GM18498 (cell line): ENCODE results near the gene CDH11.

Source experiments
- ATAC-seq: cut with Tn5 transposase; IDR thresholded peaks from one replicate; pipeline ENCODE4 v1.9.1; 2021; ENCODE audit warnings: mild to moderate bottlenecking, moderate library complexity; ENCODE audit not compliant: unreplicated experiment

Gene CDH11

DNA sequence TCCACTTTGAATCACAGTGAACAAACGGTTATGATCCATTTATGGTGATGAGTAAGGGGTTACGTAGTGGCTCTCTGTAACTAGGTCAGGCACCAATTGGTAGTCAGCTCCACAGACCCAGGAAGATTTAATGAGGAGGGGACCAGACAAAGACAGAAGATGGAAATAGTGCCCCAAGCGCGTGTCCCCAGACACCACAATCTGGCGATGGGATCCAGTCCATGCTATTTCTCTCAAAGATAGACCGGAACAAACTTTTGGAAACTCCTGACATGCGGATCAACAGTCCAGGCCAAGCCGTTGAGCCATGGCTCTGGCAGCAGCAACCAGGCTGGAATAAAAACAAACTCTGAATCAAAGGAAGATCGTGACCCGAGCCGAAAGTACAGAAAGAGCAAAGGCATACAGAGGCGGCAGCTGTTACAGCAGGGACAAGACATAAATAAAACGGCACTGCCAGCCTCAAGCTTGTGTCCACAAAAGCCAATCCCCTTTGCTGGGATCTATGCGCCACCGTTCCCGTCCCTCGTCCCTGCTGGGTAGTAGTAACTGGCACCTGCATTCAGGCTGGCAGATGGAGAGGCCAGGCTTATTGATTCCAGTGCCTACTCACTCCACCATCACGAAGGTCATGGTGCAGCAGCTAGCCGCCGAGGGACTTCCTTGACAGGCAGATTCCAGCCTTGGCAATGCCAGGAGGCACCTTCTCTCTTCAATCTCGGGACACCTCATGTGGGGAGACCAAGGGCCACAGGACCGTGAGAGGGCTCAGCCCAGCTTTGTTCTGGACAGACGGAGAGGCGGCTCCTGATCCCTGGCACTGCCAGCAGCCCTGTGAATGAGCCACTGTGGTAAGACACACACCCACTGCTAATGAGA, 50.2 kb downstream of the CDH11 start:
- no peak for ATAC-seq

DNA sequence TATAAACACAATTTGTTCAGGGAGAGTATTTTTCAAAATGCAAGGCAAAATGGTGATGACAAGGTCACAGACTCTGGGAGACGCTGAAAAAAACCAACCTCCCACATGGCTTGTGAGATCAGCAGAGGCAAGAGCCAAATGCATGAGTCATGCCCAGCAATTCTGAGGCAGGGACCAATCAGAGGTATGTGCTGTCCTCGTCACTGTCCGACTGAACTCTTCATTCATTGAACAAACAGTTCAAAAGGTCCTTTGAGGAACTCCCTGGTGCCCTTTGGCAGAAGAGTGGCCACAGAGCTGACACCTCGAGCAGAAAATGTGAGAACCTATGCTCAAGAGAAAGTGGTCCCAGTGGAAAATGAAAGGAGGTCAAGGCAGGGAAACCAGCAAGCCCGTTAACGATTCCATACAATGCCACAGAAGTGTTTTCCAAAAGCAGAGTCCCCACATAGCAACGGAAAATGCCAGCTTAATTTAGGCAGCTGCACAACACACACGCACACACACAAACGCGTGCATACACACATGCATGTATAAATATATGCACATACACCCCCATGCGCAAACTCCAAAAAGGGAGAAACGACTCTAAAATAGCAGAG, 50.9 kb downstream of the CDH11 start:
- ATAC-seq, result no peak

DNA sequence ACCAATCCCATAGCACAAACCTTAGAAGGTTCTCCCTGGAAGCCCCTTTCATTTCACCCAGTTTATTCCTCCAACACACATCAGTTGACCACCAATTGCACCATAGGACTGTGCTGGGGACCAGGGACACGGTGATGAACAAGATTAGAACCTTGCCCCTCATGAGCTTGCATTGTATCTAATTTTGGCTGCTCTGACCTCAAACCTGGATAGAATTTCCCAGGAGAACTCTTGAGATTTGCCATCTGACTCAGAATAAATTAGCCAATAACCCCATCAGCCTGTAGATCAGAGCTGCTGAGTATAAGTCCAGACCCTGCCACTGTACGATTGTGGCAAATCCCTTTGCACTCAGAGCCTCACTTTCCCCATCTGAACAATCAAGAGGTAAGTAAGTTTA, 52.1 kb downstream of the CDH11 start:
- no peak for ATAC-seq

DNA sequence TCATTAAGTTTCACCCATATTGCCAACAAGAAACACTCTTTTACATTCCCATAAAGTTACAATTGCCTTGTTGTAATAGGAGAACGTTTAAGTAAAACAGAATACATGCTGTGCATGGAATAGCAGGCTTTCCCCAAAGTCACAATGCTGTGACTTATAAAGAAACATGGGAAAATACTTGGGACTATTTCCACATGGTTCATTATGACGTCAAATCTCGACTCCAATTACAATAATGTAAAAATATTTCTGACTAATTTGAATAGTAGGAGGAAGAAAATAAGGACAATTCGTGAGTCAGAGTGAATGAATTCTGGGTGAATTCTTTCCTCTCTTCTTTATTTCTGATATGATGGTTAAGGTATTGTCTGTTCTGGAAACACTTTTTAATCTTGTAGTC, 52.8 kb downstream of the CDH11 start:
- ATAC-seq, result no peak

DNA sequence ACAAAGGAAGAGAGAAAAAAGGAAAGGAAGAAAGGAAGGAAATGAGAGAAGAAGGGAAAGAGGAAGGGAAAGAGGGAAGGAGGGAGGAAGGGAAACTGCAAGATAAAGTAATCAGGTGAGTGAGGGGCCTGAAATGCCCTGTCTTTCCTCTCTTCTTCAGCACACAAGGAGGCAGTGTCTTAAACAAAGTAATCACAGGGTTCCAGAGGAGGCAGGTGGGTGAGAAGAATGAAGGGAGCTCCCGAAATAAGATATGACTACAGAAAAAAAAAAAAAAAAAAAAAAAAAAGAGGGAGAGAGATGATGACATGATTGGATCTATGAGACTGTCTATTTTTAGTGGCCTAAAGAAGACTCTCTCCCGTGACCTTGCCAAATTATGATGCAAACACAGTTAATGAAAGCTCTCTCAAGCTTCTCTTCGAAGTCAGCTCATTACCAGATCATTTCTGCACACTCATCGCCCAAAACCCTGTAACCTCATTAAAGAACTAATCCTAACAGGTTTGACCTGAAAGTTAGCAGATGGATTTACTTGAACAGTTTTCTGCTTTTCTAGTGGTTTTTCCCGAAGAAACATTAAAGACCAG, 53.6 kb downstream of the CDH11 start:
- no peak for ATAC-seq

DNA sequence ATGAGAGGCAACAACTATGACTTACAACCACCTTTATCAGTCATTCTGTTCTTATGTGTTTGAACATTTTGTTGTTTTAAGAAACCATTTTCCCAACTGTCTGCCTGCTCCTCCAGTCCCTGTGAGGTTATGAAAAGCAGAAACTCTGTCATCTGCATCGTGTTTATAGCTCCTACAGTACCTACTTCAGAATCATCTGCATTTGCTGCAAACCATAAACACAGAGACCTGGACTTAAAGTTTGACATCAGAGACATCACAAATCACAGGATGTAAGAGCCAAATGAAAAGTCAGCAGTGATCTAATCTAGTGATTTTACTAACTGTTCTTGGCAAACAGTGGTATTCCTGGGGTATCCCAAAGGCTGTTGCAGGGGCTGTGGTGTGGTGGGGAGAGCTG, 55.2 kb downstream of the CDH11 start:
- ATAC-seq, result no peak

DNA sequence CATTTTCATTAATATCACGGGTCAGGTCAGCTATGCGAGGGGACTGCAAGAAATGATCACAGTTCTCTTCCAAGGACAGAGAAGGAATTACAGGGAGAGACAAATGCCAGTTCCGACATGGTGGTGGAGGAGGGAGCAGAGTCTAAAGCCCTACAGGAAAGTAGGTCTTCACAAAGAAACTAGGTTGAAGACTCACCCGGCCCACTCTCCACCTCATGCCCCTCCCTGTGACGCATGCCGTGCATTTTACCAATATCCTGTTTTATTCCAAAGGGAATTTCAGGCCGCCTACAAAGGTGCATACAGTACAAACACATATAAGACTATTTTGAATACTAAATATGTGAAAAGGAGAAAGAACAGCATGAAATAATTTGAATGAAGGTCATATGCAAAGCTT, 56.8 kb downstream of the CDH11 start:
- no peak for ATAC-seq

DNA sequence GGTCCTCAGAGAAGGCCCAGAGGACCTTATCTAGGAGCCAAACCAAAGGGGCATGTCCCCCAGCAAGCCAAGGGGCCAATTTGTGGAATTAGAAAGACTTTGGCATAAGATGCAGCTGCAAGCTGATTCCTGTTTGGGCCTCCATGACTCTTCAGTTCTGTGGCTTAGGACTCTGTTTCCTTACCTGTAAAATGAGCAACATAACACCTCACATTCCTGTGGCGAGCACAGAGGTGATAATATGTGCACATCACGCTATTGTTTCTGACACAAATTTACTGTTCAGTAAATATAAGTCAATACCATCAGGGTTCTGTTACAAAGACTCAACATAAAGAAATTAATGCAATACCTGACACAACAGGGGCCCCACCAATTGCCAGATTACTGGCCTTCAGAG, 57.7 kb downstream of the CDH11 start:
- no peak for ATAC-seq

DNA sequence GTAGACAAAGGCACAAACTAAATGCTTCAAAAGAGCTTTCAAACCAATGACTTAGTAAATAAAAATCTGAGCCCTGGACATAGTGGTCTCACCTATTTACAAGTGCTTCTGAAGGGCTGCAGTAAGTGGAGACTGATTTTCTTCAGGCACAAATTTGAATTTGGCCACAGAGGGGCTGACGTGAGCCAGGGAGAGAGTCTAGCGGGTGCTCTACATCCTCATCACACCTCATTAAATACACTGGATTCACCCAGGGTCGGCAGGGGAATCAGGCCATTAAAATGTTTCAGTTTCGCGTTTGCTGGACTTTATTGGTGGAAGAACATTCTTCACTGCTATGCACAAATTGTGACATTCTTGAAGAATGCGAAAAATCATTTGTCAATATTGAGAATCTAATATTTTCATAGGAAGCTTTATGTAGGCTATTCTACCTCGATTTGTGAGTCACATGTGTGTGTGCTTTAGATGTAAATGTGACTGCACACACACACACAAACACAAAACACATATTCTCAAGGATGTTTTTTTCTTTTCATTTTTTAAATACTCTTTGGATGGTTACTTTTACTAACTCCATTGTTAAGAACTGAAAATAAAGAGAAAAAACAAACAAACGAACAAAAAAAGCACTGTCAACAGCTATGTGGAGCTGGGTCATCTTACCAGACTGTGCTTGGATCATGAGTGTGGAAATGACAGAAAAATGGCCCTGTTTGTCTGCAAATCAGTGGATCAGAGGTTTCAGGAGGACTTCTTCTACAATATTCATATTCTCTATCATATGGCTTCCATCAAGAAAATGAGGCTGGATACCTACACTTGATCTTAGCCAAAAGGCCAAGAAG, 58.9 kb downstream of the CDH11 start:
- no peak for ATAC-seq

DNA sequence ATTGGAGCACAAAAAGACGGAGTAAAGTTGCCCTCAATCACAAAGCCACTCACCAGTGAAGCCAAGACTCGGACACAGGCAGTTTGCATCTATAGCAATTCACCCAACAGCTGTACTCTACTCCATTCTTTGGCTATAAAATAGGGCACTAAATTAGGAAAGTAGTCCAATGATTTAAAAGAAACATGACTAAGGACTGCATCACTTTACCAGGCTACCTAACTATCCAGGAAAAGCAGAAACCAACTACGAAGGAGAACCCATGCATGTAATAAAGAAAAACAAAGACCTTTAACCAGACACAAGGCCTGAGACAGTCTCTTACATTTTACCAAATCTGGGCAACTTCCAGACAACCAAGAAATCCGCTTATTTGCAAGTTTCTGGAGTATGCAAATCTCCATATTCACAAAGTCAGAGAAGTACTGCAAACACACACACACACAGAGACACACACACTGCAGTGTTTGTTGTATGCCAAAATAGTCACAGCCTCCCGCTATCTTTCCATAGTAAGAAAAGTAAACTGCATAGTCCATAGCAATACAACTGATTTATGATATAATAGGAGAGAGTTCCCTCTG, 59.8 kb downstream of the CDH11 start:
- no peak for ATAC-seq

DNA sequence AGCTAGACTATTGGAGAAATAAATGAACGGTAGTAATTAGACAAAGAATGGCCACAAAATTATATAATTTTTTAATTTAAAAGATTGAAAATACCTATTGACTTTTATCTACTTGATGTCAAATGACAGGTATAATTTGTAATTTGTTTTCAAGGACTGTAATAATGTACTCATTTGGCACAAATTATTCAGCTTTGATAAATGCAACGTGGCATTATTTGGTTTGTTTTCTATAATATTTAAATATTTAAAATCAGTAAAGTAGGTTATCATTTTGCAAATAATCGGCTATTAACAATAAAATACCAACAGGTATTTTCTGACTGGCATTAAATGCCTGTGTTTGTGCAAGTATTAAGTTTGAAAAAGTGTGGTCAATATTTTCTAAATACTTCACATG, 60.6 kb downstream of the CDH11 start:
- no peak for ATAC-seq

DNA sequence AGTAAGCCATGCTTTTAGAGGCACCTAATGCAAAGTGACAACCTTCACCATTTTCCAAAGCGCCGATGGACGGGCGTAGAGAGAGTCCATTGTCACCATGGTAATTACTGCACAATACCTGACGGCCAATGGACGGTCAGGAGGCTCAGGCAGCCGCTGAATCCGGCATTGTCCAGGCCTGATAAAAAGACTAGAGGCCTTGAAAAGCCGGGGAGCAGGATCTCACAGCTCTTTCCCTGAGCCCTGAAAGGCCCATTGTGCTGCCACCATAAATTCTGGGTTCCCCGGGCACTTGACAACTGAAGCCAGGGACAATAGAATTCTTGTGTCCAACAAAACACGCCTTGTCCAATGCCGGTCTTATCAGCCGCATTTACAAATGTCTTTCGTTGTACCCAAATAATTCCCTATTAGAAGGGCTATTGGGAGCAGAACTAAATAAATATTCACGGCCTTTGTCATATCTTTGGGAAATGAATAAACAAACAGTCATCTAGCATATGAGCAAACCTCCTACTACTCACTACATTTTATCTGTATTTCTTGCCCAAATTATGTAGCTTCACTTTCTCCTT, 62.4 kb downstream of the CDH11 start:
- ATAC-seq, result no peak

DNA sequence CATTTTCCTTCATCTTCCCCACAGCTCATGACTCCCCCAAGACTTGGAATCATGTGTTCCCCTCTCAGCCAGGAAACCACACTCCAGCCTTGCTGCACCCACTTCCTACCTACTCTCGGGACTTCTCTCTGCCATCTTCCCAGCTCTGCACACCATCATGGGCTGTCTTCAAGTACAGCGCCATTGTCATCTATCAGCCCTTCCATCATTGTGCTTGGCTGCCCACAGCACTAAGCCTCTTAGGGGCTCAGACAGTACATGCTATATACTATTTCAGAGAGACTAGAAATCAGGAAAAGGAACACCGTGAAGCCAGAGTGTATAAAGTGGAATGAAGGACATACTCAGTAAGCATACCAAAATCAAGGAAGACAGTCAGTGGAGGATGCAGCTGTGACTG, 64.7 kb downstream of the CDH11 start:
- ATAC-seq, result no peak

DNA sequence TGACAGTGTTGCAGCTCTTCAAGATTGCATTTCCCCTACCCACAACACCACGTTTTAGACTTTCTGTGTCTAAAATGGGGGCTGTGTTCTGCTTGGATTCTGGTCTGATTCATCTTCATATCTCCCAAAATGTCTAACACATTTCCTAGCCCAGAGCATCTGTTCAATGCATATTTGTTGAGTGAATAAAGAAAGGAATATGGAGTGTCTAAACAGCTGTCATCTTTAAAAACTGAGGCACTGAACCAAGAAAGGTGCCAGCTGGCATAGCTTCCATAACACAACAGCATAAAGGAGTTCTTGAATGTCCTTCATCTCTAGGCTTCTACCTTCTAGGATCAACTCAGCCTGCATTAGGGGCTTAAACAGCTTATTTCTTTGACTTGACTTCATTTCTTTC, 67.4 kb downstream of the CDH11 start:
- no peak for ATAC-seq

DNA sequence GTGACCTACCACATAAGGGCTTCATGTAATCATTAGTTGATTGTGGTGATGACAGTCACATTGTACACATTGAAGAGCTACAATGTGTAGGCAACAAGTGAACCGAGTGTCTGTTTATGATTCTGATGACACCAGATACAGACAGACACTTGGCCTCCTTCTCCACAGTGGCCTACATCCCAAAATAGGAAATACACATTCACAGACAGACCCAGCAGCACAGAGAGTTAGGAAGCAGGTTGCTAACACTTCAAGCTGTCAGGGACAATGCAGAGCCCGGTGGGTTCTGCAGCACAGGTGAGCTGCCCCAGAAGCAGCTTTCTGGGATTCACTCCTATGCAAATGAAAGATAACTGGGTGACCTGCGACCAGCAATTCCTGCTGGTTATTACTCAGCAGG, 72.2 kb downstream of the CDH11 start:
- ATAC-seq, result no peak

DNA sequence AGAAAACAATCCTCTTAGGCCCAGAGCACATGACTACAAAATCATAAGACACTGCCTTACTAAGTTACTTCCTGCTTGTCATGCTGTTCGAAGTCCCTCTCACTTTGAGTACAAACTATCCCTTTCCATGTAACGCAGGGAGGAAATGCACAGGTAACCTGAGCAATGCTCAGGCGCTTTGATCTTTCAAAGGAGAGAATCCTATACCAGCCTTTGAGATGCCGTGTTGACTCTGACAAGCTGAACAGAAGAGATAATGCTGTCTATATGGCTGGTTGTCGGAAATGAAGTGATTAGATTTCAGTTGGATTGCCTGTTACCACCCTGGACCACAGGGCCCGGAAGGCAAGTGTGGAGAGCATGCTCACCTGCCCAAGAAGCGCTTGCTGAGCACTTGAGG, 75.9 kb downstream of the CDH11 start:
- no peak for ATAC-seq

DNA sequence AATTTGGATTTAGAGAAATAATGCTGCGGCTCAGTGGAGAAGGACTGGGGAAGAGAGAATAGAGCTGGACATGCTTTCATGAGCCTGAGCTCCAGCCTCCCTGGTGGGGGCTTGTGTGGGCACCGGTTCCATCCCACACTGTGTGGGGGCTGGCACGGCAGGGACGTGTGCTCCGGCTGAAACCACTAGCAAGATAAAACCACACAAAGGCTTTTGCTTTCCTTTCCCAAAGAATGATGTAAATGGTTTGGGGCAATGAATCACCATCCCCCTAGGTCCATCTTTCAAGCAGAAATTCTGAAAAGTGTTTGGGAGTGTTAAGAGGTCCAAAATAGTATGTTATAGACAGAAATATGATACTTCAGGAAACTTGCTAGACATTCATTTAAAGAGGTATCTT, 77.0 kb downstream of the CDH11 start:
- ATAC-seq, result no peak

DNA sequence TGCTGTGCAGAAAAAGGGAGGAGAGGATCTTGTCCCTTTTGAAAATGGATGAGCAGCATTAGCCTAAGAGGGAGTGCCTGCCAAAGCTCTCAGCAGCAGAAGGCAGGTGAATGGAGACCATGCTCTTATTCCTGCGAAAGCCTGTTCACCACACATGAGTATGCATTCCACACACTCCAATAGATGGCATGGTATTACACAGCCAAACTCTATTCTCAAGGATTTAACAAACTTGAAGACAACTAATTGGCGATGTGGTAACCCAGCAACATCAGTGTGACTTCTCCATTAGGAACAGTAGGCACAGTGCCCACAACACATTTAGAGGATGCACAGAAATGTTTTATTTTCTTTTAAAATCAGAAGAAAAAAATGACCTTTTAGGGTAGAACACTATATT, 77.8 kb downstream of the CDH11 start:
- no peak for ATAC-seq

DNA sequence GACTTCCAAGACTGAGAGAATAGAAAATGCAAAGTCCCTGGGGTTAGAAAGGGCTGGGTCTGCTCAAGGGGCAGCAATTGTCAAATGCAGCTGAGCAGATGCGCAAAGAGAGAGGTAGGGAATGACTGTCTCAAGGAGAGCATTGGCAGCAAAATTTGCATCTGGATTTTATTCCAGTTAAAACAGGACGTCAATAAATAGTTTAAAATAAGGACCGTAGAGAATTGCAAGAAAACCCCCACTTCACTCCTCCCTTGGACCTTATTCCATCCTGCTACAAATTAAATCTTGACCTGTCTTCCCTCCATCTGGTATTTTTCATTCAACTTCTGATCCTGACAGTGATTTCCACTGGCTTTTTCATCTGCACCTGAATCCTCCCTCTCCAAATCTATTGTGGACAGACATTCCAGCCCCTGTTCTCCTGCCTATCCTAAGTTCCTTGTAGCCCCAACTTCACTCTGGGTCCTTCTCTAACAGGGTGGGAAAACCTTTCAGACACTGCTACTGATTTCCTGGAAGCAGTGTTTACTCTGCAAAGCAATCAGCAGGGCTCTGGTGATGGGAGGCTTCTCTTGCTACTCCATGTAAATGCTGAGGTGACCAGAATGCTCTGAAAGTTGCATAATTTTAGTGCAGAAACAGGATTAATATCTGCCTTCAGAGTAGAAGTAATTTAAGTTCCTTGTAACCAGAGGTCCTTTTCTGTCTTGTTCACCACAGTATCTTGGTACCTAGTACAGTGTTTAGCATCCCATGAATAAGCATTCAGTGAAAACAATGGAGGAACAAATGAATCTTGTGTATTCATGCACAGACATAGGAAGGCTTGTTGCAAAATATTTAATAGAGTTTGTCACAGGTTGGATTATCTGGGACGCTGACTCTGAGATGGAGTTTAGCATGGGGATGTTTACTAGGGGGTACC, 79.2 kb downstream of the CDH11 start:
- no peak for ATAC-seq

DNA sequence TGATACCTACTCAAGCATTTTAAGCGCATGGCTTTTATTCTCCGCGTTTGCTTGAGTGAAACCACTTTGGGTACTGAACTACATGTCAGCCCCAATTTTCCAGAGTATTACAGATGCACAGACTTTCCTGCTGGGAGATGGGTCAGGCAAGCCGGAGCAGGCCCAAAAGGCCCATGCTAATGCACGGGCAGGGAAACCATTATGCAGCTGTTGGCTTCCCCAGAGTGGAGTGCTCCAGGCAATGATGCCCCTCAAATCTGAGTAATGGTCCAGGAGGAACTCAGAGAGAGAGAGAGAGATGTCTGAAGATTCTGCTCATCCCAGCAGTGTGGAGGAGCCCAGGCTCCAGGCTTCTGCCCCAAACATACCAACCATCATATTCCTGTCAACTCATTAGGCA, 80.2 kb downstream of the CDH11 start:
- no peak for ATAC-seq
